GM23338 (cell line): ENCODE measurements around the gene PEAK3. TPM values are rescaled to one million over a fixed set of nuclear protein-coding genes. Genes with fewer than 3 reads are reported as not detected.
A peak's percentile ranks its signal among the peaks of the same experiment; 100 is the strongest.

Experiments used
- ATAC-seq: fragments of 200-7000 bp; cut with Tn5 transposase; 3 replicates; pipeline ENCODE4 v1.9.1; 2020
- DNase-seq: peaks from one replicate; pipeline ENCODE4 v3.0.0-alpha.2; 2015; ENCODE audit warnings: low spot score
- H2AFZ ChIP-seq: fragments of 200-600 bp; sonication (generic); 2 replicates; pipeline ENCODE4 v1.8.0; 2016; ENCODE audit warnings: antibody characterized with exemption, mild to moderate bottlenecking, moderate library complexity
- H3F3A ChIP-seq: fragments of 200-600 bp; sonication (generic); replicated peaks from 2 replicates; pipeline ENCODE4 v1.8.0; 2017; ENCODE audit warnings: antibody characterized with exemption, mixed run types, low read depth
- H3K27ac ChIP-seq: fragments of 200-600 bp; sonication (generic); 2 replicates; pipeline ENCODE4 v1.6.1; 2016; ENCODE audit warnings: low read depth
- H3K27me3 ChIP-seq: fragments of 200-600 bp; sonication (generic); 2 replicates; pipeline ENCODE4 v1.8.0; 2016; ENCODE audit warnings: mild to moderate bottlenecking, mixed run types, moderate library complexity; ENCODE audit not compliant: insufficient read depth
- H3K36me3 ChIP-seq: fragments of 200-600 bp; sonication (generic); 2 replicates; pipeline ENCODE4 v1.8.0; 2016; ENCODE audit warnings: mild to moderate bottlenecking; ENCODE audit not compliant: insufficient read depth
- H3K4me1 ChIP-seq: fragments of 200-600 bp; sonication (generic); 2 replicates; pipeline ENCODE4 v1.8.0; 2016; ENCODE audit warnings: mild to moderate bottlenecking, moderate library complexity; ENCODE audit not compliant: insufficient read depth
- H3K4me2 ChIP-seq: fragments of 200-600 bp; sonication (generic); 2 replicates; pipeline ENCODE4 v1.7.1; 2017; ENCODE audit warnings: mixed run types
- H3K4me3 ChIP-seq: fragments of 200-600 bp; sonication (generic); 2 replicates; pipeline ENCODE4 v1.6.1; 2016; ENCODE audit warnings: mixed run types
- H3K79me2 ChIP-seq: fragments of 200-600 bp; sonication (generic); replicated peaks from 2 replicates; pipeline ENCODE4 v1.8.0; 2017; ENCODE audit warnings: mild to moderate bottlenecking; ENCODE audit not compliant: insufficient read depth
- H3K9me2 ChIP-seq: fragments of 200-600 bp; sonication (generic); 2 replicates; pipeline ENCODE4 v1.8.0; 2017; ENCODE audit not compliant: insufficient read depth
- H4K20me1 ChIP-seq: fragments of 200-600 bp; sonication (generic); replicated peaks from 2 replicates; pipeline ENCODE4 v1.8.0; 2017; ENCODE audit warnings: mild to moderate bottlenecking; ENCODE audit not compliant: insufficient read depth
- H3K27ac Mint-ChIP-seq: 2 replicates; pipeline ENCODE4 v1.8.0; 2020; ENCODE audit warnings: inconsistent platforms, mild to moderate bottlenecking, moderate library complexity, mixed read lengths
- H3K27me3 Mint-ChIP-seq: 3 replicates; pipeline ENCODE4 v1.8.0; 2022; ENCODE audit warnings: low read depth, mild to moderate bottlenecking, moderate library complexity, mixed read lengths, inconsistent platforms; ENCODE audit not compliant: insufficient read depth, poor library complexity
- H3K36me3 Mint-ChIP-seq: 3 replicates; pipeline ENCODE4 v1.8.0; 2021; ENCODE audit warnings: low read depth, mild to moderate bottlenecking, inconsistent platforms, moderate library complexity, mixed read lengths
- H3K4me1 Mint-ChIP-seq: 3 replicates; pipeline ENCODE4 v1.8.0; 2020; ENCODE audit warnings: mild to moderate bottlenecking, inconsistent platforms, mixed read lengths
- H3K4me3 Mint-ChIP-seq: 3 replicates; pipeline ENCODE4 v1.8.0; 2021; ENCODE audit warnings: moderate library complexity, mild to moderate bottlenecking, inconsistent platforms, mixed read lengths
- H3K9me3 Mint-ChIP-seq: 3 replicates; pipeline ENCODE4 v1.8.0; 2020; ENCODE audit warnings: moderate library complexity, mild to moderate bottlenecking, inconsistent platforms, mixed read lengths
- ETS1 ChIP-seq: IDR thresholded peaks from 2 replicates; pipeline ENCODE4 v1.6.1; 2016; ENCODE audit warnings: antibody characterized with exemption
- EZH2 ChIP-seq: fragments of 200-600 bp; sonication (generic); IDR thresholded peaks from one replicate; pipeline ENCODE4 v1.8.0; 2017; ENCODE audit warnings: antibody characterized with exemption, mild to moderate bottlenecking, low read depth; ENCODE audit not compliant: unreplicated experiment
- NANOG ChIP-seq: IDR thresholded peaks from 2 replicates; pipeline ENCODE4 v1.6.1; 2016; ENCODE audit warnings: antibody characterized with exemption, borderline replicate concordance
- STAT1 ChIP-seq: IDR thresholded peaks from one replicate; pipeline ENCODE4 v1.6.1; 2016; ENCODE audit warnings: antibody characterized with exemption; ENCODE audit not compliant: unreplicated experiment
- ZNF331 ChIP-seq: fragments of 250-450 bp; sonication (Bioruptor Pico); IDR thresholded peaks from 2 replicates; pipeline ENCODE4 v1.5.0; 2020; ENCODE audit warnings: low read depth, mild to moderate bottlenecking, moderate library complexity
- ZNF462 ChIP-seq: fragments of 250-450 bp; sonication (Bioruptor Pico); IDR thresholded peaks from 2 replicates; pipeline ENCODE4 v1.5.0; 2020; ENCODE audit warnings: mild to moderate bottlenecking, moderate library complexity
- polyA plus RNA-seq: library from polyadenylated mRNA; unstranded; fragments of >200 nt; fragmentation: Nextera tagmentation; extraction: Ambion mirVana; gene quantifications from 2 replicates; pipeline ENCODE4 v1.2.1, GENCODE V29; 2016
- total RNA-seq: library from RNA; depleted of rRNA; stranded (reverse); fragments of >200 nt; shearing (Covaris generic); gene quantifications from 2 replicates; pipeline ENCODE4 v1.2.3, GENCODE V29; 2014

PEAK3 gene
- total and polyA plus RNA-seq, 2 experiments from 2014 or later, result not detected

- H4K20me1 ChIP-seq, result peaks cover 11% of the 10 kb centered on the region
- peaks cover 83% of the 10 kb centered on the region for H3K79me2 ChIP-seq
- peak overlapping the region; percentile 66 for H3K4me2 ChIP-seq
These were observed 48.8 kb upstream of the PEAK3 start for GRCh38 chr19:2330632-2331284.

More at GRCh38 chr19:2330632-2331284, 48.8 kb upstream of the PEAK3 start:
- Histone ChIP-seq H3K4me1 (peaks cover 21% of the 10 kb centered on the region), H3K27me3 (no peaks in the 10 kb centered on the region), H2AFZ (no peak overlapping the region), H3K36me3 (no peaks in the 10 kb centered on the region), H3F3A (peaks cover 18% of the 10 kb centered on the region), H3K4me3 (peak overlapping the region; percentile 17; the same call in 1 of the 2 replicates), H3K9me2 (no peaks in the 10 kb centered on the region), H3K27ac (peak overlapping the region; percentile 78)
- peaks cover 24% of the 10 kb centered on the region for H3K36me3 Mint-ChIP-seq
- H3K4me3 Mint-ChIP-seq, result peak overlapping the region; percentile 60
- no peak for DNase-seq
- no peak for TF ChIP-seq ZNF331 (CRISPR knock-in tag)
- TF ChIP-seq ZNF462 (CRISPR knock-in tag), result no peak
- TF ChIP-seq EZH2, result no peak
- no peak for TF ChIP-seq ETS1
- no peak for TF ChIP-seq NANOG
- TF ChIP-seq STAT1, result no peak
- H3K4me1 Mint-ChIP-seq, result peaks cover 46% of the 10 kb centered on the region
- ATAC-seq, result no peak
- H3K27ac Mint-ChIP-seq, result peak overlapping the region; percentile 74
- H3K9me3 Mint-ChIP-seq, result peaks cover 9% of the 10 kb centered on the region
- H3K27me3 Mint-ChIP-seq, result peaks cover 43% of the 10 kb centered on the region
